SH-SY5Y (cell line): ENCODE data around the gene PRKG1.

Experiments used
- GATA2 ChIP-seq: IDR thresholded peaks from 2 replicates; pipeline ENCODE4 v1.6.1; 2011; ENCODE audit warnings: mild to moderate bottlenecking, low read depth, low read length
- GATA3 ChIP-seq: IDR thresholded peaks from 2 replicates; pipeline ENCODE4 v1.6.1; 2011; ENCODE audit warnings: low read depth, mild to moderate bottlenecking, low read length, moderate library complexity

The PRKG1 gene

GRCh38 chr10:51072210-51072609 lies 2.1 kb upstream of the PRKG1 start:
- no peak for TF ChIP-seq GATA2
- TF ChIP-seq GATA3: no peak

DNA sequence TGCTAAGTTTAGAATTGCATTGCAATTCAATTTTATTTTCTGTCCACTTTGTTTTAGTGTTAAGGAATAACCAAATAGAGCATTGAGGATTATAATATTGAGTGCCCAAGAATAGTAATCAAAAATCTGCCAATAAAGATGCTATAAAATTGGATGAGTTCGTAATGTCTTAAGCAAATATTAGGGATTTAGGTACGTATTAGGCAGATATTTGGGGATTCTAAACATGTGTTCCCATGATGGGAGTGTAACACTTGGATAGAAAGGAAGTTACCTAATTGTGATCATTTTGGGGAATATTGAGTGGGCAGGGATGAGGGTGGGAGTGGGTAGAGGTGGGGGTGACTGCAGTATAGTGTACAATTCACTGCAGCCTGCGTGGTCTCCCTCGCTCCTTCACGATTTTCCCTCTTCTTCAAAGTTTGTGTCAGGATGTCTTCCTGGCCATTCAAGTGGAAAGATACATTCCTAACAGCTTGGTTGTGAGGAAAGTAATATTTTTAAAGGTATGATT lies 1.3 kb upstream of the PRKG1 start:
- TF ChIP-seq GATA2 (no peak), GATA3 (no peak)

- TF ChIP-seq GATA2 (no peak), GATA3 (no peak)
Measured at GRCh38 chr10:51073453-51074237, 642 bp upstream of the PRKG1 start.

DNA sequence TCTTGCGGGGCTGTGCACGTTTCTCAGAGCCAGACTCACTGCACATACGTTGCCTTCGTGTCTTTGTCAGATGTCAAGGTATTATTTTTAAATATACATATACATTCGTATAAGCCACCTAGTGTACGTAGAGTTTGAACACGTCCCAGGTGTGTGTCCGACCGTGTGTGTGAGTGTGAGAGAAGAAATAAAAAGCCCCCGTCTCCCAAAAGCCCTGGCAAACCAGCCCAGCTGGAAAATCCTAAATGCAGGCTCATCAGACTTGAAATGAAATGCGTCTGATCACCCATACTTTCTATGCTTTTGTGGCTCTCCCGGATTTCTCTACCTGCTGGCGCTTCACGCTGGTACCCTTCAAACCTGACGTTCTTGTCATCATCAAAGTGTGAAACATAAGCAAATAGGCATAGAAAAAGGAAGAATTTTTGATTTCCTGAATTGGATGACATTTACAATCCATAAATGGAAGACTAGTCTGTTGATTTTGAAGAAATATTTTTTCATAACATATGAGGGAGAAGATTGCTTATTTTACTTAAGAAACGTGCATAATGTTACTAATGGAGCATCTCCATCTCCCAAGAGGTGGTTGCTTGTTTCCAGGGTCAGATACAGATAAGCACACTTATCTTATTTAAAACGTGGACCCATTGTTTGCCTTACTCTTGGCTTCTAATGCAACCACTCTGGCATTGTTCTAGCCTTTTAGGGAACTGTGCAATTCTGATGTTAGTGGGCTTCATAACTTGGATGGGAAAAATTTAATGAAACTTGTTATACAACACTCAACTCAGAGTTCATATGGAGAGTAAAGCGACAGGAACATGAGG lies 971 bp downstream of the PRKG1 start:
- no peak for TF ChIP-seq GATA3
- no peak for TF ChIP-seq GATA2

GRCh38 chr10:51075873-51076229 lies 1.6 kb downstream of the PRKG1 start:
- TF ChIP-seq GATA2 (no peak), GATA3 (no peak)

DNA sequence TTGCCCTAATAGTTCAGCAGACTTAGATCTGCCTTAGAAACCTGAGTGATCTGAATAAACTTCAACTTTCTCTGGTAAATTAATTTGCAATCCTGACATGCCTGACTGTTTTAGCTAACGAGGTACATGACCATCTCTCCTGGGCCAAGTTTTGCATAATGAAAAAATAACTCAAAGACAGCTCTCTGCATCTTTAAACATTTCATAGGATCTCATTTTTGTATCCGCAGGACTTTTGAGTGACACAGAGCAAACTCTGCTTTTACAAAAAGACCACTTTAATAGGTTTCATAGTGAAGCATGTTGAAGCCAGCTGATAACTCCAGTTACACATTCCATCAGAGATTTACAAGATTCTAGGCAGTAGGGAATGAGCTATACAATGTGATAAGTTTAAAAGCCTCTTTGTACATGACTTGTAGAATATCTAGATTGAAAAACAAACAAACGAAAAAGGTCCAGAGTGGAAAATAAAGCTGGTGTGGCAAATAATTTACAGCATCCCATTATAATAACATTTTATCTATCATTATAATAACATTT lies 2.1 kb downstream of the PRKG1 start:
- no peak for TF ChIP-seq GATA2
- TF ChIP-seq GATA3: no peak

GRCh38 chr10:51077074-51077473 lies 2.8 kb downstream of the PRKG1 start:
- no peak for TF ChIP-seq GATA3
- TF ChIP-seq GATA2: no peak

- TF ChIP-seq GATA3 (no peak), GATA2 (no peak)
Measured at GRCh38 chr10:51077507-51077906, 3.2 kb downstream of the PRKG1 start.

- no peak for TF ChIP-seq GATA3
- TF ChIP-seq GATA2: no peak
Measured at GRCh38 chr10:51079331-51079730, 5.0 kb downstream of the PRKG1 start.

GRCh38 chr10:51079766-51080165 lies 5.5 kb downstream of the PRKG1 start:
- TF ChIP-seq GATA3: no peak
- no peak for TF ChIP-seq GATA2

- no peak for TF ChIP-seq GATA3
- no peak for TF ChIP-seq GATA2
Measured at GRCh38 chr10:51080311-51081006, 6.2 kb downstream of the PRKG1 start.

DNA sequence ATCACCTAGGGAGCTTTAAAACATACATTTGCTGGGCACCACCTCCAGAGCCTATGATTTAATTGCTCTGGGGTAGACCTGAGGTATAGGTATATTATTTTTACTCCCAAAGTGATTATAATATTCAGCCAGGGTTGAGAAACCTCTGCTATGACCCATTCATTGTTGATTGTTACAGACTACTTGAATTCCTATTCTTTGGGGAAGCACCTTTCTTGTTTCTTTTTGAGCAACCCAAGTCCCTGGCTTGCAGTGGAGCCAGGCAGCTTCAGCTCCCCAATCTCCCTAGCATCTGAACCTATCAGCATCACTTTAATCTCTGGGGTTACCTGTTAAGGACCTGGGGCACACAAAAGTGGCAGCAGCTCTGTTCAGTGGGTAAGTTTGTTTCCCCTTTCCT lies 8.6 kb downstream of the PRKG1 start:
- TF ChIP-seq GATA3 (no peak), GATA2 (no peak)

- TF ChIP-seq GATA3: no peak
- TF ChIP-seq GATA2: no peak
Measured at GRCh38 chr10:51083356-51083853, 9.1 kb downstream of the PRKG1 start.

DNA sequence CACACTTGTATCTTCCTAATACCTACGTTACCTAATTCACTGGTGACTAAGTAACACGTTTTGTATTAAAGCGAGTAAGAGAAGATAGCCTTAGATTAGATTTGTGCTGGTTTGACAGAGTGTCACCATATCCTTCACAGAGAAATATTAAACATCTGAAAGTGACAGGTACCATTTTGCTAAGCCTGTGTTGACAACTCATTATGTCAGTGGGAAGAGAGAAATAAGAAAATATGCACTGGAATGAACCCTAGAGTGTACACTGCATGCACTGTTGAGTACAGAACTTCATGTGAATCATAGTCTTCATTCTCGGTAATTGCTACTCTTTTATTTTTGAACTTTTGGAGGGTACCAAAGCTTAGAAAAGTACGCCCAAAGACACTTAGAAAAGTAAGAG lies 10.9 kb downstream of the PRKG1 start:
- TF ChIP-seq GATA2 (no peak), GATA3 (no peak)
